Natural killer cell (primary cell): ENCODE measurements around the gene TRMT61A. TPM values are rescaled to one million over a fixed set of nuclear protein-coding genes. Genes with fewer than 3 reads are reported as not detected.
"Not testable (repeated sequence)": the region's sequence is repeated elsewhere in the genome, so short reads cannot be mapped to it uniquely, and the experiment has no call there.

Experiments
- ATAC-seq, 3 donors: fragments of 150-1000 bp in 2 of 3; fragments of 200-7000 bp in 1 of 3; cut with Tn5 transposase; 1 replicate in 1 of 3; 2 replicates in 2 of 3; pipeline ENCODE4 v1.10.0; 2021; ENCODE audit warnings: mild to moderate bottlenecking in 2 of 3, moderate library complexity in 2 of 3
- DNase-seq, 2 donors: peaks; one replicate each; pipeline versions ENCODE4 v3.0.0 to v3.0.0-alpha.2; 2013 to 2021; ENCODE audit warnings: mixed read lengths in 1 of 2
- H3K27ac ChIP-seq: one replicate; pipeline ENCODE4 v1.5.1; 2013; ENCODE audit warnings: mild to moderate bottlenecking, low read length
- H3K27me3 ChIP-seq: one replicate; pipeline ENCODE4 v1.6.1; 2013; ENCODE audit warnings: low read length; ENCODE audit not compliant: control insufficient read depth, insufficient read depth
- H3K36me3 ChIP-seq: one replicate; pipeline ENCODE4 v1.6.1; 2013; ENCODE audit warnings: low read length; ENCODE audit not compliant: control insufficient read depth, insufficient read depth
- H3K4me1 ChIP-seq: one replicate; pipeline ENCODE4 v1.6.1; 2013; ENCODE audit warnings: low read length; ENCODE audit not compliant: control insufficient read depth, insufficient read depth
- H3K4me3 ChIP-seq: one replicate; pipeline ENCODE4 v1.5.1; 2013; ENCODE audit warnings: low read length
- H3K9me3 ChIP-seq: one replicate; pipeline ENCODE4 v1.6.1; 2013; ENCODE audit warnings: low read length; ENCODE audit not compliant: control insufficient read depth, insufficient read depth
- H3K27ac Mint-ChIP-seq, 2 donors: one replicate each; pipeline ENCODE4 v1.8.0; 2022; ENCODE audit warnings: mild to moderate bottlenecking in 2 of 2, mixed read lengths in 2 of 2, moderate library complexity in 1 of 2
- H3K27me3 Mint-ChIP-seq, 2 donors: one replicate each; pipeline ENCODE4 v1.8.0; 2022; ENCODE audit warnings: low read depth in 2 of 2, mixed read lengths in 2 of 2
- H3K36me3 Mint-ChIP-seq: one replicate; pipeline ENCODE4 v1.8.0; 2022; ENCODE audit warnings: mixed read lengths
- H3K4me1 Mint-ChIP-seq, 2 donors: one replicate each; pipeline ENCODE4 v1.8.0; 2022; ENCODE audit warnings: mixed read lengths in 2 of 2
- H3K4me3 Mint-ChIP-seq: one replicate; pipeline ENCODE4 v1.8.0; 2022; ENCODE audit warnings: mild to moderate bottlenecking, moderate library complexity, mixed read lengths
- H3K9me3 Mint-ChIP-seq, 2 donors: one replicate each; pipeline ENCODE4 v1.8.0; 2022; ENCODE audit warnings: mixed read lengths in 2 of 2
- CTCF ChIP-seq: fragments of 200-600 bp; IDR thresholded peaks from one replicate; pipeline ENCODE4 v1.8.0; 2022; ENCODE audit warnings: antibody characterized with exemption
- WGBS: methylation state at CpG from one replicate; pipeline ENCODE4 v1.1.7; 2013; ENCODE audit warnings: missing lambda C conversion rate; ENCODE audit not compliant: insufficient coverage; 5-methylcytosine and 5-hydroxymethylcytosine counted together
- intact Hi-C: fragments of 100-400 bp; cut with micrococcal nuclease; formaldehyde crosslinking; loops from one replicate; pipeline ENCODE4 v1.14.2; 2022
- total RNA-seq, 4 donors: library from RNA; stranded (reverse); fragments of 120-200 nt in 1 of 4; gene quantifications; one replicate each; pipeline versions ENCODE4 v1.2.3 to v1.2.4, GENCODE V29; 2013 to 2022

Gene TRMT61A
- total RNA-seq, 3 donors from 2014 or later (not counting 1 experiment from before 2014, with no cell fraction given), result 8.1 to 9.4 (median 9.1) TPM

- WGBS, result 95% methylated on average over 10 of the region's 11 CpGs
- H3K27ac Mint-ChIP-seq, result peak overlapping the region in 1 of 2 donors; percentile 35
- intact Hi-C loops, result no loop called here
Observed at GRCh38 chr14:103509864-103510723, 18.9 kb upstream of the TRMT61A start.

DNA sequence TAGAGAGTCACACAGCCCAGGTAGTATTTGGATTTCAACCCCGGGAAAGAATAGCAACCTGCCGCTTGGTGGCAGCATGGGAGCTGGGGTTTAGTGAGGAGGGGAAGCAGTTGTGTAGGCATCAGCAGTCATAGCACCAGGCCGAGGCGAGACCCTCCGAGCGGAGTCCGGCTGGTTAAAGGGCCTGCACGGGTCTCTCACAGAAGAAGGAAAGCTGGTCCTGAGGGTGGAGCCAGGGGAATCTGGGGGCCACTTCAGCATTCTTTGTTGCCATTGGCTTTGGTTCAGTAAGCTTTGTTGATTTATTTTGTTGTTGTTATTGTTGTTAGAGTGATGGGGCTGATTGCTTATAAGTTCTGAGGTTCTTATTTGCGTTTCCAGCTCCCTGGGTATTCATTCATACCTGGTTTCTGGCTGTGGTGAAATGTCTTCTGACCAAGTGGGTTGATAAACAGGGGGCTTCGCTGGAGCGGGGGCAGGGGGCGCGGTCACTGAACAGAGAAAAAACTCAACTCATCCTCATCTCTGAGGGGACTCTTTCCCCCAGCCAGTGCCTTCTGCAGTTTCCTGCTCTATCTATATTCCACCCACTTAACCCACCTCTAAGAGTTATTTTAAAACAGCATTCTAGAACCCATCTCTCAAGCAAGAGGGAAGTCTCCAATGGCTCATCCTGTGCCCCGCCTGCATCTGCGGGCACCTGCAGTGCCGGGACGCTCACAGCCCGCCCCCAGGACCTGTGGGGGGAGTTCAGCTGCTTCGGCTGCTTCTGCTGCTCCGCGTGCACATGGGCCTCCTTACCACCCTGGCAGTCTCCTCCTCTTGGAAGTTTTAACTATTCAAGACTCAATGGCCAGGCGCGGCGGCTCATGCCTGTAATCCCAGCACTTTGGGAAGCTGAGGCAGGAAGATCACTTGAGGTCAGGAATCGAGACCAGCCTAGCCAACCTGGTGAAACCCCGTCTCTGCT lies 18.0 kb upstream of the TRMT61A start:
- Histone ChIP-seq H3K9me3 (no peaks in the 10 kb centered on the region), H3K36me3 (peaks cover 9% of the 10 kb centered on the region), H3K4me3 (no peak overlapping the region), H3K27me3 (no peaks in the 10 kb centered on the region), H3K27ac (no peak overlapping the region), H3K4me1 (no peaks in the 10 kb centered on the region)
- Mint-ChIP-seq H3K27ac (no peak overlapping the region), H3K9me3 (no peaks in the 10 kb centered on the region), H3K4me3 (no peak overlapping the region), H3K36me3 (peaks cover 6% of the 10 kb centered on the region), H3K27me3 (no peaks in the 10 kb centered on the region), H3K4me1 (no peaks in the 10 kb centered on the region)
- intact Hi-C loops, result no loop called here
- 97% methylated on average over 26 of the region's 26 CpGs for WGBS
- ATAC-seq (no peak), DNase-seq (no peak)
- no peak for TF ChIP-seq CTCF

More at GRCh38 chr14:103509864-103510723, 18.9 kb upstream of the TRMT61A start:
- Mint-ChIP-seq H3K9me3 (no peaks in the 10 kb centered on the region), H3K4me3 (no peak overlapping the region), H3K36me3 (peaks cover 6% of the 10 kb centered on the region), H3K4me1 (peaks cover 2 to 6% of the 10 kb centered on the region in 2 donors), H3K27me3 (no peaks in the 10 kb centered on the region)
- H3K27ac ChIP-seq, result no peak overlapping the region
- H3K36me3 ChIP-seq, result peaks cover 14% of the 10 kb centered on the region
- ATAC-seq (no peak), DNase-seq (no peak)
- TF ChIP-seq CTCF, result no peak
- no peaks in the 10 kb centered on the region for H3K9me3 ChIP-seq
- H3K4me3 ChIP-seq, result no peak overlapping the region
- no peaks in the 10 kb centered on the region for H3K4me1 ChIP-seq
- H3K27me3 ChIP-seq, result no peaks in the 10 kb centered on the region

GRCh38 chr14:103512180-103512579 lies 16.8 kb upstream of the TRMT61A start:
- ATAC-seq, H3K36me3 ChIP-seq, H3K27me3 ChIP-seq, intact Hi-C loops, H3K4me1 ChIP-seq, H3K36me3 Mint-ChIP-seq, H3K27me3 Mint-ChIP-seq, H3K27ac Mint-ChIP-seq, H3K9me3 ChIP-seq, DNase-seq, H3K4me1 Mint-ChIP-seq, H3K4me3 Mint-ChIP-seq, H3K4me3 ChIP-seq, H3K27ac ChIP-seq, H3K9me3 Mint-ChIP-seq: not testable (repeated sequence)
- 97% methylated on average over 8 of the region's 8 CpGs for WGBS
